Measurements from ENCODE around the gene ADGRE3. TPM values are rescaled to one million over a fixed set of nuclear protein-coding genes. Genes with fewer than 3 reads are reported as not detected.

ADGRE3 gene
- total and polyA plus RNA-seq, 2 of the 8 experiments (the other 6 are each of a cell fraction or from before 2014, with no cell fraction given), result not detected

DNA sequence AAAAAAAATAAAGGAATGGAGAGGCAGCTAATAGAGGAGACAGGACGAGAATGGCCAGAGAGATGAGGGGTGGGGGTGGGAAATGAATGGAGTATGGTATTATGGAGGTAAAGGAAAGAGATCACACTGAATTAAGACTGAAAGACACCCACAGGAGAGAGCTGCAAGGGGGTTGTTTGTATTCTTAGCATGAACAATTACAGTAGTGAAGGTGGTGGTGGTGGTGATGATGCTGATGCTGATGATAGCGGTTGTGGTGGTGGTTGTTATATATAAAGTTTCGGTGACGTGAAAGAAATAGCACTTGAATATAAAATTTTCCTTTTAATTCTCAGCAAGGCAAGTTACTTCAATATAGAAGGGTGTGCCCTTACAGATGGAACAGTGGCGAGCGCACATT is 2.8 kb upstream of the ADGRE3 start:
- Histone ChIP-seq H4K5ac (ENCODE audit: insufficient read length, low read depth, low read length) (no peak overlapping the region), H3K79me2 (ENCODE audit: control insufficient read depth in 1 of 2, insufficient read depth in 2 of 2, low read length in 2 of 2) (no peaks in the 10 kb centered on the region), H3K56ac (replicated peaks; ENCODE audit: insufficient read length, low read depth, low read length) (no peak overlapping the region), H3K4me2 (ENCODE audit: insufficient read depth in 1 of 2, low read depth in 2 of 2, low read length in 2 of 2) (no peak overlapping the region), H3K27me3 (replicated peaks in 1 of 4; ENCODE audit: control insufficient read depth in 3 of 4, extremely low read depth in 1 of 4, insufficient read depth in 3 of 4, low read length in 3 of 4) (no peaks in the 10 kb centered on the region), H2BK15ac (ENCODE audit: low read length) (no peak overlapping the region), H3K9ac (replicated peaks in 1 of 4; ENCODE audit: extremely low read depth in 1 of 4, low read depth in 3 of 4, low read length in 3 of 4) (no peak overlapping the region), H3K4me3 (ENCODE audit: extremely low read depth in 1 of 4, insufficient read depth in 2 of 4, low read depth in 3 of 4, low read length in 4 of 4) (no peak overlapping the region), H3K4me1 (replicated peaks in 1 of 4; ENCODE audit: control insufficient read depth in 3 of 4, insufficient read depth in 4 of 4, low read length in 3 of 4) (no peaks in the 10 kb centered on the region), H3K27ac (ENCODE audit: low read depth, low read length) (no peak overlapping the region), H3K9me3 (ENCODE audit: insufficient read depth in 2 of 2, low read depth in 1 of 2, low read length in 1 of 2) (peaks cover 38 to 40% of the 10 kb centered on the region in 2 experiments), H3K23me2 (ENCODE audit: low read depth, low read length) (peaks cover 9% of the 10 kb centered on the region), H2BK120ac (replicated peaks; ENCODE audit: low read depth, low read length) (no peak overlapping the region), H2AFZ (ENCODE audit: low read length) (no peak overlapping the region), H2AK5ac (ENCODE audit: low read depth, low read length) (no peak overlapping the region), H4K8ac (ENCODE audit: extremely low read depth, insufficient read depth, low read length) (no peak overlapping the region), H4K91ac (replicated peaks; ENCODE audit: insufficient read length, low read length) (no peak overlapping the region), H3K36me3 (ENCODE audit: control insufficient read depth in 2 of 4, insufficient read depth in 4 of 4, low read length in 3 of 4) (no peaks in the 10 kb centered on the region), H3K4ac (replicated peaks; ENCODE audit: insufficient read length, low read depth, low read length) (no peak overlapping the region), H2BK20ac (ENCODE audit: low read length) (no peak overlapping the region), H3K14ac (ENCODE audit: insufficient read length) (no peak overlapping the region), H2BK5ac (ENCODE audit: low read depth, low read length) (no peak overlapping the region), H3K23ac (ENCODE audit: insufficient read length) (no peak overlapping the region), H3K79me1 (ENCODE audit: low read depth, low read length) (no peaks in the 10 kb centered on the region), H4K20me1 (replicated peaks in 1 of 2; ENCODE audit: control insufficient read depth in 1 of 2, insufficient read depth in 2 of 2, low read length in 2 of 2) (peaks cover 0 to 2% of the 10 kb centered on the region in 2 experiments), H3K18ac (ENCODE audit: extremely low read depth, low read length) (no peak overlapping the region), H2BK12ac (ENCODE audit: low read depth, low read length) (no peak overlapping the region)
- ChIA-PET POLR2A (ENCODE audit: partially characterized antibody) (no interaction called here), CTCF (ENCODE audit: partially characterized antibody) (no interaction called here)
- FAIRE-seq (no peak), DNase-seq (ENCODE audit: low read depth in 1 of 2, low spot score in 2 of 2) (no peak)
- TF ChIP-seq MAFK (IDR thresholded peaks at IDR 0.05; ENCODE audit: low read depth, low read length) (no peak), EZH2 (IDR thresholded peaks at IDR 0.05; ENCODE audit: low read depth, low read length, severe bottlenecking) (no peak), YY1 (IDR thresholded peaks at IDR 0.05; ENCODE audit: low read depth, low read length) (no peak), PHF8 (conservative IDR thresholded peaks at IDR 0.05; ENCODE audit: low read depth, low read length) (no peak), NANOG (IDR thresholded peaks at IDR 0.05; ENCODE audit: insufficient read depth, low read depth, low read length, poor library complexity, severe bottlenecking) (no peak), SRF (IDR thresholded peaks at IDR 0.05; ENCODE audit: low read depth, low read length) (no peak), TBP (IDR thresholded peaks at IDR 0.05; ENCODE audit: low read depth, low read length) (no peak)
- TF ChIP-seq, protein P1, sequence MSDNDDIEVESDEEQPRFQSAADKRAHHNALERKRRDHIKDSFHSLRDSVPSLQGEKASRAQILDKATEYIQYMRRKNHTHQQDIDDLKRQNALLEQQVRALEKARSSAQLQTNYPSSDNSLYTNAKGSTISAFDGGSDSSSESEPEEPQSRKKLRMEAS (IDR thresholded peaks at IDR 0.05), result no peak
- 81 to 100% methylated on average over 1 to 6 of the region's 6 CpGs for WGBS, 2 experiments (ENCODE audit: extremely low coverage in 1 of 2, insufficient coverage in 1 of 2, insufficient read length in 1 of 2, insufficient replicate concordance in 2 of 2, low coverage in 1 of 2, low lambda C conversion rate in 2 of 2, missing lambda C conversion rate in 1 of 2)
